ENCODE measurements around the gene TBL1XR1. TPM values are rescaled to one million over a fixed set of nuclear protein-coding genes. Genes with fewer than 3 reads are reported as not detected.
"Not testable (repeated sequence)": the region's sequence is repeated elsewhere in the genome, so short reads cannot be mapped to it uniquely, and the experiment has no call there.

The TBL1XR1 gene
- total RNA-seq, 1 experiment from 2014 or later, result 88.3 TPM

DNA sequence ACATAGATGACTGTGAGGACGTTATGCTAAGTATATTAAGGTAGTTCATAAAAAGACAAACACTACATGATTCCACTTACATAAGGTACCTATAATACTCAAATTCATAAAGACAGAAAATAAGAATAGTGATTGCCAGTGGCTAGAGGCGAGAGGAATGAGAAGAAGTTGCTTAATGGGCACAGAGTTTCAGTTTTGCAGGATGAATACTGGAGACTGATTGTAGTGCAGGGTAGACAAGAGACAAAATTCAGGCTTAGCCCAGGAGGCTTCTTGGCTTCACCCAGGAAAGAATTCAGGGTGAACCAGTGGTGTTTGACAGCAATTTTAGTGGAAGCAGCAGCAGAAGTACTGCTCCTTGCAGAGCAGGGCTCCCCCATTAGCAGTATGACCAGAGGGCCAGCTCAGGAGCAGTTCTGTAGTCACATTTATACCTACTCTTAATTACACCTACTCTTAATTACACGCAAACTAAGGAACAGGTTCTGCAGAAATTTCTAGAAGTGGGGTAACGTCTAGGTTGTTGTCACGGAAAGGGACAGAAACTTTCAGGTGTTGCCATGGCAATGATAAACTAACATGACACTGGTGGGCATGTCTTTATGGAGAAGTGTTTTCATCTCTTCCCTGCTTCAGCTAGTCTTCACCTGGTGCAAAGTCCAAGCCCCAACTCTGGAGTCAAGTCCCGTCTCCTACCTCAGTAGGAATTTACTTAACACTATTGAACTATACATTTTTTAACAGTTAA, 55.2 kb downstream of the TBL1XR1 start:
- DNase-seq (ENCODE audit: low spot score), result no peak

GRCh38 chr3:177141471-177141870, 55.8 kb downstream of the TBL1XR1 start:
- no peak for DNase-seq (ENCODE audit: low spot score)

DNA sequence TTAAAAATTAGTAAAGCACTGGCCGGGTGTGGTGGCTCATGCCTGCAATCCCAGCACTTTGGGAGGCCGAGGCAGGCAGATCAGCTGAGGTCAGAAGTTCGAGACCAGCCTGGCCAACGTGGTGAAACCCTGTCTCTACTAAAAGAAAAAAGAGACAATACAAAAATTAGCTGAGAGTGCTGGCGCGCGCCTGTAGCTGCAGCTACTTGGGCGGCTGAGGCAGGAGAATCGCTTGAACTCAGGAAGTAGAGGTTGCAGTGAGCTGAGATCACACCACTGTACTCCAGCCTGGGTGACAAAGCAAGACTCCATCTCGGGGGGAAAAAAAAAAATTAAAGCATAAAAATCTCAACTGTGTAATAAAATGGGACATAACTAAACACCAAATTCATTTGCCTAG, 58.1 kb downstream of the TBL1XR1 start:
- DNase-seq (ENCODE audit: low spot score), result not testable (repeated sequence)

DNA sequence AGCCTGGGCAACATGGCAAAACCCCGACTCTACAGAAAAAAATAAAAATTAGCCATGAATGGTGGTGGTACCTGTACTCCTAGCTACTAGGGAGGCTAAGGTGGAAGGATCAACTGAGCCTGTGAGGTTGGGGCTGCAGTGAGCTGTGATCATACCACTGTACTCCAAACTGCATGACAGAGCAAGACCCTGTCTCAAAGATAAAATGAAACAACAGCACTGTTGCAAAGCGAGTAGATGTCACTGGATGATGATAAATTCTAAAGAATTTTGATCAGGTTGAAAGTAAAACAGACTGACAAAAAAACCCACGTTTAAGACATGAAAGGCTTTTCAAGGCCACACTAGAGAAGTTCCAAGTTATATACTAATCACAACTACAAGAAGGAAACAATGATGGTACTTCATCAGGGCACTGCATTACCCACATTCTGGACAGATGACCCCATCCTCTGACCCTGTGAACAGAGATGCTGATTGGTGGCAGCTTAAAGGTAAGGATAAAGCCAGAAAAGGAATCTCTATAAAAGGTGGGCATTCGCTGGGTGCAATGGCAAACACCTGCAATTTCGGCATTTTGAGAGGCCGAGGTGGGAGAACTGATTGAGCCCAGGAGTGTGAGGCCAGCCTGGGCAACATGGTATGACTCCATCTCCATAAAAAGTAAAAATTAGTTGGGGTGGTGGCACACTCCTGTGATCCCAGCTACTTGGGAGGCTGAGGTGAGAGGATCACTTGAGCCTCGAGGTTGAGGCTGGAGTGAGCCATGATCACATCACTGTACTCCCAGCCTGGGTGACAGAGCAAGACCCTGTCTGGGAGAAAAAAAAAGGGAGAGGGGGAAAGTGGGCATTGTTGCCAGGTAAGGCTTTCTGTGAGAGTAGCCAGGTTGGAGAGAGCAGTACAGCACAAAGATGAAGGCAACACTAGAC, 59.2 kb downstream of the TBL1XR1 start:
- no peak for DNase-seq (ENCODE audit: low spot score)

GRCh38 chr3:177136741-177137140, 60.5 kb downstream of the TBL1XR1 start:
- no peak for DNase-seq (ENCODE audit: low spot score)

DNA sequence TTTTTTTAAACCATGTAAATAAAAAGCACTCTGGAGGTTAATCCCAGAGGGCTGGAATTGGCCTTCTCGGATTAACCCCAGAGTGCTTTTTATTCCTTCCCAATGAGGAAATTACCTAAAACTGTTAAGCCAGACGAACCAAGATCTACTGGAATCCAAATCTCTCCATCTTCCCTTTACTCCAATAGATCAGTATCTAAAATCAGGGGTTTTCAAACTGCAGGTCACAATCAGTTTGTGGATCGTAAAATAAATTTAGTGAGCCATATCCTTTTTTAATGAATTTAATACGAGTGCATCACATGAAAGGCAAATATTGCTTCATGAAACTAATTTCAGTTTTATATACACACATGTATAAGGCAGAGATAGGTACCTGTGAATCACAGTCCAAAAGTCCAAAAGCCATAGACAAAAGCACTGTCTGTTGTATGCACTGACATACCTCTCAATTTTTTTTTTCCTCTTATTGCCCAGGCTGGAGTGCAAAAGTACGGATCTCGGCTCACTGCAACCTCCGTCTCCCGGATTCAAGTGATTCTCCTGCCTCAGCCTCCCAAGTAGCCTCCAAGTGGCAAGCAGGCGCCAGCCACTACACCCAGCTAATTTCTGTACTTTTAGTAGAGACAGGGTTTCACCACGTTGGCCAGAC, 61.3 kb downstream of the TBL1XR1 start:
- DNase-seq (ENCODE audit: low spot score), result no peak

DNA sequence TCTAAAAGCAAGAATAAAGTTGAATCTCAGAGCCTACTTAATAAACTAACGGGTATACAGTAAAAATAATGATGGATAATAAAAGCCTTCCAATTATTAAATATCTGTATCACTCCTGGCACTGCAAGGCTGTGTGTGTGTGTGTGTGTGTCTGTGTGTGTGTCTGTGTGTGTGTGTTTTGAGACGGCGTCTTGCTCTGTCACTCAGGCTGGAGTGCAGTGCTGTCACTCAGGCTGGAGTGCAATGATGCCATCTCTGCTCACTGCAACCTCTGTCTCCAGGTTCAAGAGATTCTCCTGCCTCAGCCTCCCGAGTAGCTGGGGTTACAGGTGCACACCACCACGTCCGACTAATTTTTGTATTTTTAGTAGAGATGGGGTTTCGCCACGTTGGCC, 62.5 kb downstream of the TBL1XR1 start:
- no peak for DNase-seq (ENCODE audit: low spot score)

DNA sequence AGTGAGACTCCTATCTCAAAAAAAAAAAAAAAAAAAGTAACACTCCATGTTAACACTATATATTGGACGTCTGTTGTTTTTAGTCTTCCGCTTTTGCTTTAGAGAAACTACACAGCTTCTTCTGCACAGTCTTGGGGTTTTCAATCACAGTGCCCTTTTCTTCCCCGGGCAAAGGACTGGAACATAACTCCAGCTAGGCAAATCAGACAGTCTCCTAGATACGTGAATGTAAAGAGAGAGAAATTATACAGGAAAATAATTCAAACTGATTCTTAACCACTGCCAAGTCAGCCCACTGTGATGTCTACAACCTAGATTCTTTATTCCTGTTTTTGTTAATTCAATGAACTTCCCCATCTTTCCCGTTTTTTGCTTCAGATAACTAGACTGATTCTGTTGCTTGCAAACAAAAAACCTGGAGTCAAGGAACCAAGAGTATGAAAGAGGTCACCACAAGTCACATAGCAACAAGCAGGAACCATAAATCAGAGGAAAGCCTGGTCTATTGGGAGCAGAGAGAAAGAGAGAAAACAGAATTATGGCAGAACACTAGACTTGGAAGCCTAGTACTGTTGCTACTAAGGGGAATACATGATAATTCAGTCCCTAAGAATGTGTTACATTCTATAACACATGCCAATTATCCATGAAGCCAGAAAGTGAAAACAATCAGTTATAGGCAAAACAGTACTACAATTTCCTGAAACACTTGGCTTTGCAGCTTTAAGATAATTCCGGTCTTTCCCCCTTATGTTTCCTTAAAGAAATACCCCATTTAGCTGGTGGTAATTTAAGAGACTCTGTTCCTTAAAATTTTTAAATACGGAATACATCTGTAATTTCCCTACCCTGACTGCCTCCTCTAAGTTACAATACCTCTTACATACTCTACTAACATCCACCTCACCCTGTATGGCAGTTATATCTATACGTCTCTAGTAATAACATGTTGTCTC, 63.1 kb downstream of the TBL1XR1 start:
- no peak for DNase-seq (ENCODE audit: low spot score)

- DNase-seq (ENCODE audit: low spot score), result no peak
Measured at GRCh38 chr3:177131927-177132636, 65.2 kb downstream of the TBL1XR1 start.

- no peak for DNase-seq (ENCODE audit: low spot score)
Measured at GRCh38 chr3:177127008-177127407, 70.3 kb downstream of the TBL1XR1 start.

DNA sequence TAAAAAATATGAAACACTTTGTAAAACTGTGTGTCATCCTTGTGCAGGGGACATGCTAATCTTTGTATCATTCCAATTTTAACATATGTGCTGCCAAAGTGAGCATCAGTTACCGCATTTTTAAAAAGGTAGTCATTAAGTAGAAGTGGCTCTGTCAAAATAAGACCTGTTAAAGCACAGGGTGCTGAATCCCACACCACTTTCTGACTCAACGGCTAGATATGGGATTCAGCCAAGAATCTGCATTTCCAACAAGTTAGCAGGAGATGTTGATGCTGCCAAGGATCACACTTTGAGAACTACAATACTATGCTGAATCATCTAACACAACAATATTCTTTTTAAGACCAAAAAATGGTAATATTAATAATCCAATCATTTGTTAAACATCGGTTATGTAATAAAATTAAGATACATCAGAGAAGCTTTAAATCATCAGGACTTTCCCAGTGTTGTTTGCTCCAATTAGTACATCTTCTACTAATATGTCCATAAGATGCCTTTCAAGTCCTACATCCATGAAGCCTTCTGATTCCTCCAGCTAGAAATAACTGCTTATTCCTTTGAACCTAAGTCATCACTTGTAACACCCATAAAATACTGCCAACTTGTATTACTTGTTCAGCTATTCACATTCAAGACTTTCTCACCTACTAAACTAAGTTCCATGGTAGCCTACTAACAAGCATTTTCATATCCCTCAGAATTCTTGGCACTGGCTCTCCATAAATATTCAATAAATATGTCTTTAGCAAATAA, 71.1 kb downstream of the TBL1XR1 start:
- peak; percentile 79 for DNase-seq (ENCODE audit: low spot score)

DNA sequence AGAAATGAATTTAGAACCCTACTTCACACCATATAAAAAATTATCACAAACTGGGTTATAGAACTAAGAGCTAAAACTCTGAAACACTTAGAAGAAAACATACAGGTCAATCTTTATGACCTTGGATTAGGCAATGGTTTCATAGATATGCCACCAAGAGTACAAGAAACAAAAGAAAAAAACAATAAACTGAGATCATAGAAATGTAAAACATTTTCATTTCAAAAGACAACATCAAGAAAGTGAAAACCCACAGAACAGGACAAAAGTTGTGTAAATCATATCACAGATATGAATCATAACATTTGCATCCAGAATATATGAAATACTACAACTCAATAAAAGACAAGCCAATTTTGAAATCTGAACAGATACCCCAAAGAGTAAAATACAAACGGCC, 72.4 kb downstream of the TBL1XR1 start:
- DNase-seq (ENCODE audit: low spot score), result no peak

DNA sequence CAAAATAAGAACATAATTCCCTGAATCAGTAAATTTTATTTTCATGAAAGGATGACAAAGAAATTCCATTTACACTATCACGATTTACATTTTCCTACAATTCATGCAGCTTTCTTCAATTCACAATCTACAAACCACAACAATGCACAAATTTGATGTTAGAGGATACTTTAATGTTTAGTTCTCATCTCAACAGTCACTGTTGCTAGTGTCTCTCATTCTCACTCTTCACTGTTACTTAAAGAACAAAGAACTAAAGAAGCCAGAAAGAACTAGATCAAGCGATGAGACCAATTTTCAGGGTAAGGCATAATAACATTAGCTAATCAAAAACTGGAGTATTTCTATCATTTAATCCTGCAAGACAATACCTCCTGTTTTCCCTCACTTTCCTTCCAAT, 73.5 kb downstream of the TBL1XR1 start:
- DNase-seq (ENCODE audit: low spot score), result no peak

DNA sequence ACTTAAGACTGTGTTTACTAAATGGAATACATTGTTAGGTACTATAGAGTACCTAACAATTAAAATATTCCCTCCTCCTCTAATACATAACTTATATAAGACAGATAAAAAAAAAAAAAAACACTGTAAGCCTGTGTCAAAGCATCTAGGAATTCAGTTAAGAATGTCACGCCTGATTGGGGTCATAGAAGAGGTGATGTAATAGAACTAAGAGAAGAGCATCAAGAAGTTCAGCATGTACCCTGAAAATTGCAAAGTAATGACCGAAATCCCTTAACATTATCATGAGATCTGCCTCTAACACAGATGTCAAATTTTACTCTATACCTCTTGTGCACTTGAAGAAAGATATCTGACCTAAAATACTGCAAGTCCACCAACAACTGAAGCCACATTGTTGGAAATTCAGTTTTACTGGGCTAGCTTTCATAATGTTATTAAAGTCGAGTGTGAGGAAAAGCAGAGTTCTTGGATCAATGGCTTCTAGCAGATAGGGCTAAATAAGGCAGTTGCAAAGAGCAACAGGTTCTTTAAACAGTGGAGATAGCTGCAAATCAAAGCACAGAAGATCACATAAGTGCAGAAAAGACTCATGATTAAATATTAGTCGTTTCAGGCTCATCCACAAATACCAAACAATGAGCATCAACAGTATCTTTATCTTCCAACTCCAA, 75.0 kb downstream of the TBL1XR1 start:
- no peak for DNase-seq (ENCODE audit: low spot score)

GRCh38 chr3:177119829-177120228, 77.5 kb downstream of the TBL1XR1 start:
- no peak for DNase-seq (ENCODE audit: low spot score)

GRCh38 chr3:177114253-177114652, 83.0 kb downstream of the TBL1XR1 start:
- DNase-seq (ENCODE audit: low spot score), result no peak

- DNase-seq (ENCODE audit: low spot score), result no peak
Measured at GRCh38 chr3:177111541-177111949, 85.7 kb downstream of the TBL1XR1 start.

DNA sequence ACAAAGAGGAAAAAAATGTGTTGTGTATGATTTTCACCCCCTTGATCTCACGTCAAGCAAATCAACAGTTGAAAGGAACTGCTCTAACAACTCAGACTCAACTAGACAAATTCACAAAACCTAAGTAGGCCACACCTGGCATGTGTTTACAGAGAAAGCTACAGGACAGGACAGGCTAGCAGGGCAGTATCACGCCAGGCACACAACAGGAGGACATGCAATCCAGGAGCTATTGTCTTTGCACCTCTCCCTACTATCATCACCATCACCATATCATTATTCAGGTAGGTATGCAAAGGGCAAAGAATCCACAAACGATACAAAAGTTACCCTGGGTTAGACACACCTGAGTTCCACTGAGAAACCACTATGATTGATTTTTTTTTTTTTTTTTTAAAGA, 86.4 kb downstream of the TBL1XR1 start:
- DNase-seq (ENCODE audit: low spot score), result no peak

DNA sequence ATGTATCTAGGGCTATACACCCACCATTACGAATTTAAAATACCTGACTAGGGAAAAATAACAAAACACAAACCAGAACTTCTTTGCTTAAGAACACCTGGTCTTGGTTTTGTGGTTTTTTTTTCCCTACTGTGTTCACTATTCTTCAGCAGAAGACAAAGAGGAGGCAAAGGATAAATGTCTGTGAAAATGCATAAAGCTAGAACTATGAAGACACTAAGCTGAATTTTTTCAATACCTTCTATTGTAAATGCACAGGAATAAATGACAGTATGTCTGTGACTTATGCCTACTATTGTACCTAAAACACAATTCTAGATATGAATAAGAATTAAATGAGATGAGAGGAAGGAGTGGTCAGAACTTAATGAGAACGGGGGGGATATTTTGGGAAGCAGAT, 86.9 kb downstream of the TBL1XR1 start:
- no peak for DNase-seq (ENCODE audit: low spot score)
